Nephron (organoid): ENCODE measurements around the gene SLC2A13.

Experiments used
- H3K27ac Mint-ChIP-seq, 3 experiments: 2 replicates each; pipeline ENCODE4 v1.8.0; 2020; ENCODE audit warnings: mixed read lengths in 3 of 3, mild to moderate bottlenecking in 2 of 3, moderate library complexity in 1 of 3
- H3K27me3 Mint-ChIP-seq: 2 replicates; pipeline ENCODE4 v1.8.0; 2021; ENCODE audit warnings: low read depth, mild to moderate bottlenecking, moderate library complexity, mixed read lengths
- H3K36me3 Mint-ChIP-seq: 2 replicates; pipeline ENCODE4 v1.8.0; 2020; ENCODE audit warnings: low read depth, mixed read lengths
- H3K4me1 Mint-ChIP-seq: 2 replicates; pipeline ENCODE4 v1.8.0; 2020; ENCODE audit warnings: mixed read lengths
- H3K4me3 Mint-ChIP-seq, 3 experiments: 2 replicates each; pipeline ENCODE4 v1.8.0; 2020; ENCODE audit warnings: mild to moderate bottlenecking in 3 of 3, mixed read lengths in 3 of 3, moderate library complexity in 2 of 3
- H3K9me3 Mint-ChIP-seq: 2 replicates; pipeline ENCODE4 v1.8.0; 2020; ENCODE audit warnings: mixed read lengths
- TF ChIP-seq, protein P1 (sequence below), 3 experiments: fragments of 200-600 bp; sonication (generic); IDR thresholded peaks; one replicate each; pipeline ENCODE4 v1.5.0; 2021; ENCODE audit warnings: antibody characterized with exemption in 3 of 3; ENCODE audit not compliant: unreplicated experiment in 3 of 3

SLC2A13 gene

DNA sequence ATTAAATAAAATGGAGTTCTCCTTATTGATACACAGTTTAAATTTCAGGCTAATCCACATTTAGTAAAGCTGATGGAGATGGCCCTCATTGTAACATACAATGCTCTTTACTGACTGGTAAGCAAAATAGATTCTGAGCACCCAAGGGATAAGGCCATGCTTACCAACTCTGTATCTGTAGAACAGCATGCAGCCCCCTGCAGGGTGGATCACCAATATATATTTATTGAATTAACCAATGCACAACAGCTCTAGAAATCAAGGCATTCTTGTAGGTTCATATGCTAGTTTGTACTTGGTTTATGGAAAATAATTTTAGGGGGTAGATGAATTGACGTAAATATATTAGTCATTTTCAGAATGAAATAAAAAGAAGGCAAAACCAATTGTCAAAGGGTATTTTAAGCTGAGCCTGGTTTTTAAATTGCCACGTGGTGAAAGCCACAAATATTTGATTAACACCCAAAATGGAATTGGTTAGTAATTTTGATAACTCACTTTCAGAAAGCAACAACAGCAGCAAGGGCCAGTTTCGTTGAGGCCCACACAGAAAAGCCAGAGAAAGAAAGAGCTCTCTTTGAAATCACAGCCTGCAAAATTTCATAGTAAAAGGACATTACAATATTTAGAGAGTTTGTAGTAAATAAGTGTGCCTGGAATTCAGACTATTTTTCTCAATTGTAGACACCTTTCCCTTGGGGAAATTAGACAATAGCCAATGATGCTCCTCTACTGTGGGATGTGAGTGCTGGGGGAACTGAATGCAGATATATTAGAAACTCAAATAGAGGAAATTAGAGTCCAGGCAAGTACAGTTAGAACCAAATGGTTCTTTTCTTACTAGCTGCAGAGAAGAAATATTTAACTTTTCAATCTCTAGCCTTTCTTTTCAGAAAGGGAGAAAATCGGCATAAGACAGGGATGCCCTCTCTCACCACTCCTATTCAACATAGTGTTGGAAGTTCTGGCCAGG, 270.1 kb downstream of the SLC2A13 start:
- H3K36me3 Mint-ChIP-seq, result no peaks in the 10 kb centered on the region
- H3K27ac Mint-ChIP-seq, result no peak overlapping the region
- H3K9me3 Mint-ChIP-seq, result peaks cover 3% of the 10 kb centered on the region
- TF ChIP-seq, protein P1, sequence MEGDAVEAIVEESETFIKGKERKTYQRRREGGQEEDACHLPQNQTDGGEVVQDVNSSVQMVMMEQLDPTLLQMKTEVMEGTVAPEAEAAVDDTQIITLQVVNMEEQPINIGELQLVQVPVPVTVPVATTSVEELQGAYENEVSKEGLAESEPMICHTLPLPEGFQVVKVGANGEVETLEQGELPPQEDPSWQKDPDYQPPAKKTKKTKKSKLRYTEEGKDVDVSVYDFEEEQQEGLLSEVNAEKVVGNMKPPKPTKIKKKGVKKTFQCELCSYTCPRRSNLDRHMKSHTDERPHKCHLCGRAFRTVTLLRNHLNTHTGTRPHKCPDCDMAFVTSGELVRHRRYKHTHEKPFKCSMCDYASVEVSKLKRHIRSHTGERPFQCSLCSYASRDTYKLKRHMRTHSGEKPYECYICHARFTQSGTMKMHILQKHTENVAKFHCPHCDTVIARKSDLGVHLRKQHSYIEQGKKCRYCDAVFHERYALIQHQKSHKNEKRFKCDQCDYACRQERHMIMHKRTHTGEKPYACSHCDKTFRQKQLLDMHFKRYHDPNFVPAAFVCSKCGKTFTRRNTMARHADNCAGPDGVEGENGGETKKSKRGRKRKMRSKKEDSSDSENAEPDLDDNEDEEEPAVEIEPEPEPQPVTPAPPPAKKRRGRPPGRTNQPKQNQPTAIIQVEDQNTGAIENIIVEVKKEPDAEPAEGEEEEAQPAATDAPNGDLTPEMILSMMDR (IDR thresholded peaks at IDR 0.05; ENCODE audit: unreplicated experiment in 3 of 3), result no peak
- no peaks in the 10 kb centered on the region for H3K27me3 Mint-ChIP-seq
- no peak overlapping the region for H3K4me3 Mint-ChIP-seq
- H3K4me1 Mint-ChIP-seq, result no peaks in the 10 kb centered on the region

DNA sequence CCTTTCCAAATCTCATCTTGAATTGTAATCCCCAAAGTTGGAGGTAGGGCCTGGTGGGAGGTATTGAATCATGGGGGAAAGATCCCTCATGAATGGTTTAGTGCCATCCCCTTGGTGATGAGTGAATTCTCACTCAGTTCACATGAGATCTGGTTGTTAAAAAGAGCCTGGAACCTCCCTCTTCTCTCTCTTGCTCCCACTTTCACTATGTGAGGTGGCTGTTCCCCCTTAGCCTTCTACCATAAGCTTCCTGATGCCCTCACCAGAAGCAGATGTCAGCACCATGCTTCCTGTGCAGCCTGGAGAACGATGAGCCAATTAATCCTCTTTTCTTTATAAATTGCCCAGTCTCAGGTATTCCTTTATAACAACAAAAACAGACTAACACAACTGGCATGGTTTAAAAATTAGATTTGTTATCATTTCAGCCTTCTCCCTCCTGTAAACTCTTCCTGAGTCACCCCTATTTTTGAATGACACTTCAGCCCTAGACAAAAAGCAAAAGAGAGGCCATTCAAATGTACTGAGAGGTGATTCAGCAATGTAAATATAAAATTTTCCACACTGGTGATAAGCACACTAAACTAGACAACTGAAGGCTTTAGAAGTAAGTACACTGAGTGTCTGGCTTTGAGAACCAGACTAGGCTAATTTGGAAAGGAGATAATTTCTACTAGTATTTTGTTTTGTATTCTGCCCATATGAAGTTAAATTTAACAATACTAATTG, 274.1 kb downstream of the SLC2A13 start:
- TF ChIP-seq, protein P1 (IDR thresholded peaks at IDR 0.05; ENCODE audit: unreplicated experiment in 3 of 3), result no peak
- H3K27ac Mint-ChIP-seq, result no peak overlapping the region
- H3K27me3 Mint-ChIP-seq, result no peaks in the 10 kb centered on the region
- peaks cover 3% of the 10 kb centered on the region for H3K9me3 Mint-ChIP-seq
- H3K4me3 Mint-ChIP-seq, result no peak overlapping the region
- H3K36me3 Mint-ChIP-seq, result peaks cover 5% of the 10 kb centered on the region
- no peaks in the 10 kb centered on the region for H3K4me1 Mint-ChIP-seq

DNA sequence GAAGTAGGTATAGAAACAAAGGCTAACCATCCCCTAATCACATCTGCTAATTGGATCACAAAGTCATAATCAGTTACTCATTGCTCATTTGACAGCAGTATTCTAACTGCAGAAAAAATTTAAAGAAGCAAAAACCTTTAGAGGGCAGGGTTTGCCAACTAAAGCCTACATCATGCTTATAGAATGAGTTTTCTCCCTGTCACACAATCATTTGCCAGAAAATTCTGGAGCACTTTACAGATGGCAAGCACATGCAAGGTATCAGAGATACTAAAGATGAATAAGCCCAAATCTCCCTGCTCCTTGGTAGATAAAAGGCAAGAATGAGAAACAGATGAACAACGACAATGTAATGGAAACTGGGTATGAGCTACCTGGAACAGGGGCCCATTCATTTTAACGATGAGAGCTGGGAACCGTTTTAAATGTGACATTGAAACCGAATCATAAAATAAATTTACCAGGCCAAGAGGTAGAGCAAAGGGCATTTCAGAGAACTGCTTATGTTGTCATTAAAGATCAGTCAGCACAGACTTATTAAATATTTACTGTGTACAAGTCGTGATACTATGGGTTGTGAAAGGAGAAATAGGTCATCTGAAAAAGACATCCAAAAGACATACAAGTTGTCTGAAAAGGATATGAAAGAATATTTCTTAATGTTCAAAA, 274.9 kb downstream of the SLC2A13 start:
- no peaks in the 10 kb centered on the region for H3K4me1 Mint-ChIP-seq
- peaks cover 5% of the 10 kb centered on the region for H3K36me3 Mint-ChIP-seq
- H3K4me3 Mint-ChIP-seq, result no peak overlapping the region
- no peaks in the 10 kb centered on the region for H3K27me3 Mint-ChIP-seq
- TF ChIP-seq, protein P1 (IDR thresholded peaks at IDR 0.05; ENCODE audit: unreplicated experiment in 3 of 3), result no peak
- H3K9me3 Mint-ChIP-seq, result peaks cover under 1% of the 10 kb centered on the region
- H3K27ac Mint-ChIP-seq, result no peak overlapping the region

DNA sequence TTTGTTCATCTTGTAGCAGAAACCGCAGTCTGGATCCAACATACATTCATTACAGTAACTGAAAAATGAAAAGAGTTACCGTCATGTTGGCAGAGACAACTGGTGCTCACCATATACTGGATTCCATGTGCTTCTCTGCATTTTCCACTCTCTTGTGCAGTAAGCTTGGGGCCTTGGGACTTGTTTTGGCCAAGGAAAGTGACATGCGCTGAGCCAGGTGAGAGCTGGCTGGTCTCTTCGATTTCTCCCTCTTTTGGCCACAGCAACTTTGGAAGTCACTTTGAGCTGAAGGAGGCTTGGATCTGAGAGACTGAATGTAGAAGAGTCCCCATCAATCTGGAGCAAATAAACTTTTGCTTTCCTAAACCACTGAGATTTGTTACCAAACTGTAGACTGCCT, 275.7 kb downstream of the SLC2A13 start:
- Mint-ChIP-seq H3K27me3 (no peaks in the 10 kb centered on the region), H3K27ac (no peak overlapping the region), H3K4me1 (no peaks in the 10 kb centered on the region), H3K9me3 (no peaks in the 10 kb centered on the region), H3K4me3 (no peak overlapping the region), H3K36me3 (peaks cover 5% of the 10 kb centered on the region)
- TF ChIP-seq, protein P1 (IDR thresholded peaks at IDR 0.05; ENCODE audit: unreplicated experiment in 3 of 3), result no peak

DNA sequence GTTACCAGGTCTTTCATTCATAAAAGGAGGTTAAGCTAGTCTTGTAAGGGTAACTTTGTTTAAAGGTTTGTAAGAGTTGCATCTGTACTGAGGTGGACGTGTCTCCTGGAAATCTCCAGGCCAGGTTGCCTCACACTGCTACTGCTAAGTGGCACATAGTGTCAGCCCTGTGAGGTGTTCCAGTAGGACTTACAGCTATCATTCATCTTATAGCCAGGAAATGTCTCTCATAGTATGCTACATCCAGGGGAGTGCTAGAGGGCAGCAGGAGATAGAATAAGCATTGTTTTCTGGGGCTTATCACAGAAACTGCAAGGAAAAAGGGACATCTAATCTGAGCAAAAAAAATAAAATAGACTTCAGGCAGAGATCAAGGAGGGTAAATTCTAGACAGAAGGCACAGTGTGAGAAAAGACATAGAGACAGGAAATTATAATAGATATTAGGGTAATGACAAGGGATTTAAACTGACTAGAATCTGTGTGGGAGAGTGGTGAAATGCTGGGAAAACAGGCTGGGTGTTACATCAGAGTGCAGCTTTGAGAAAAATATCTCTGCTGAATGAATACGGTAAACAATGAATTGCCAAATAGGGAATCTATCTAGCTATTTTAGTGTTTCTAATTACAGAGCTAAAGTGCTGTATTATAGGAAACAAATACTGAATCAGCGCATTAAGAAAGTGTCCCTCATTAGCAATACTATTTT, 281.2 kb downstream of the SLC2A13 start:
- no peaks in the 10 kb centered on the region for H3K9me3 Mint-ChIP-seq
- TF ChIP-seq, protein P1 (IDR thresholded peaks at IDR 0.05; ENCODE audit: unreplicated experiment in 3 of 3), result no peak
- H3K27me3 Mint-ChIP-seq, result no peaks in the 10 kb centered on the region
- H3K4me3 Mint-ChIP-seq, result no peak overlapping the region
- H3K4me1 Mint-ChIP-seq, result no peaks in the 10 kb centered on the region
- peaks cover 5% of the 10 kb centered on the region for H3K36me3 Mint-ChIP-seq
- no peak overlapping the region for H3K27ac Mint-ChIP-seq
